Effector memory CD8-positive, alpha-beta T cell (primary cell): ENCODE data around the gene BCL6B.

Experiments
- ATAC-seq: fragments of 150-1000 bp; cut with Tn5 transposase; replicated peaks from 2 replicates; pipeline ENCODE4 v1.10.0; 2021; ENCODE audit warnings: mild to moderate bottlenecking, moderate library complexity
- DNase-seq, 3 experiments: peaks; one replicate each; pipeline ENCODE4 v3.0.0; 2021
- H3K27ac Mint-ChIP-seq, 2 donors: one replicate each; pipeline ENCODE4 v1.8.0; 2022; ENCODE audit warnings: mild to moderate bottlenecking in 2 of 2, mixed read lengths in 2 of 2, moderate library complexity in 2 of 2
- H3K27me3 Mint-ChIP-seq, 2 donors: one replicate each; pipeline ENCODE4 v1.8.0; 2022; ENCODE audit warnings: mixed read lengths in 2 of 2
- H3K36me3 Mint-ChIP-seq: one replicate; pipeline ENCODE4 v1.8.0; 2022; ENCODE audit warnings: mild to moderate bottlenecking, moderate library complexity, mixed read lengths; ENCODE audit not compliant: insufficient read depth
- H3K4me1 Mint-ChIP-seq, 2 donors: one replicate each; pipeline ENCODE4 v1.8.0; 2022; ENCODE audit warnings: low read depth in 2 of 2, mixed read lengths in 2 of 2
- H3K4me3 Mint-ChIP-seq, 2 donors: one replicate each; pipeline ENCODE4 v1.8.0; 2022; ENCODE audit warnings: mild to moderate bottlenecking in 2 of 2, mixed read lengths in 2 of 2, moderate library complexity in 2 of 2
- H3K9me3 Mint-ChIP-seq, 2 donors: one replicate each; pipeline ENCODE4 v1.8.0; 2022; ENCODE audit warnings: mixed read lengths in 2 of 2

BCL6B gene

DNA sequence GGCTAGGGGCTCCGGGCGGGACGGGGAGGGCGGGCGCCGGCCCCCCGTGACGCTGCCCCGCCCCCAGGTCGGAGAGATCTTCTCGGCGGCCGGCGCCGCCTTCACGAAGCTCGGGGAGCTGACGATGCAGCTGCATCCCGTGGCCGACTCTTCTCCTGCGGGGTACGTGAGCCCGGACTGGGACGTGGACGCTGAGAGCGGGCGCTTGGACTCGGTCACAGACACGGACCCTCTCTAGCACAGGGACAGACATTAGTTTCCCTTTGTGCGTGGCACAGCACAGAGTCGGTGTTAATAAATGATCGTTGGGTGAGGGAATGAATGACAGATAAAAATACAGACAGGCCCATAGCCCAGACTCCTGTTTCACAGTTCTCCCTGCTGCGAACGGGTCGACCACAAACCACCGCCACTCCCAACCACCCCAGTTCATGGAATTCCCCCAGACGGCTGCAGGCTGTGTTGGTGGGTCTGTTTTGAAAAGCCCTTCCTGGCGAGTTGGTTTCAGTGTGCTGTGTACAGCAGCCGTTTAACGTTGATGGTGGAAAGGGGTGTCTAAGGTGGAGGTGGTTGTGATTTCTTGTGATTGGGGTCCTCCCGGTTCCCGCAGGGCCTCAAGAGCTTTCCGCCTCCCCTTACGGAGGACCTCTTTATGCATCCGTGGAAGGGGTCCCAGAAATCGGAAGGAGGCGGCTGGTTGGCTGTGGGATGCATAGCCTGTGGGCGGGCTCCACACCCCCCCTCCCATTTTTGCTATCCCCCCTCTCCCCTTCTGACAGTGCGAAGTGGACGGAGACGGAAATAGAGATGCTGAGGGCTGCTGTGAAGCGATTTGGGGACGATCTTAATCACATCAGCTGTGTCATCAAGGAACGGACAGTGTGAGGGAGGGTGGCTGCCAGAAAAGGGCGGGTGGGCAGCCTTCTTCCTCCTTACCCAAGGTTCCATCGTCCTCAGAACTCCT, 7.6 kb upstream of the BCL6B start:
- Mint-ChIP-seq H3K36me3 (peaks cover 61% of the 10 kb centered on the region), H3K27me3 (no peaks in the 10 kb centered on the region), H3K4me3 (peak overlapping the region; percentile 86 to 97), H3K9me3 (no peaks in the 10 kb centered on the region), H3K4me1 (peaks cover 55 to 65% of the 10 kb centered on the region in 2 donors), H3K27ac (peak overlapping the region; percentile 97 to 100)
- ATAC-seq (peak; percentile 59), DNase-seq (peak; percentile 77 to 80 (median 79))

DNA sequence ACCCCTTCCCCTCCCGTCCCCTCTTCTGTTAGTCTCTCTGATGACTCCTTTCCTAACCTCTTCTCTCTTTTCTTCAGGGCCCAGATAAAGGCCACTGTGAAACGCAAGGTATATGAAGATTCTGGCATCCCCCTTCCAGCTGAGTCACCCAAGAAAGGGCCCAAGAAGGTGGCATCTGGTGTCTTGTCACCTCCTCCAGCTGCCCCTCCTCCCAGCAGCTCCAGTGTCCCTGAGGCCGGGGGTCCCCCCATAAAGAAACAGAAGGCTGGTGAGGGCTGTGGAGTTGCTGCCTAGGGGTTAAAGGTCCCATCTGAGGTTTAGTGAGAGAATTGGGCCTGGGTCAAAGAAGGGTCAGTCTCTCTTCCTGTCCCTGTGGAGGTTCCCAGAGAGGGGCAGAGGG, 6.4 kb upstream of the BCL6B start:
- H3K27ac Mint-ChIP-seq, result peak overlapping the region; percentile 97 to 100
- DNase-seq, result no peak
- H3K27me3 Mint-ChIP-seq, result no peaks in the 10 kb centered on the region
- peak overlapping the region; percentile 86 to 97 for H3K4me3 Mint-ChIP-seq
- no peak for ATAC-seq
- H3K36me3 Mint-ChIP-seq, result peaks cover 60% of the 10 kb centered on the region
- peaks cover 54 to 63% of the 10 kb centered on the region in 2 donors for H3K4me1 Mint-ChIP-seq
- H3K9me3 Mint-ChIP-seq, result no peaks in the 10 kb centered on the region

DNA sequence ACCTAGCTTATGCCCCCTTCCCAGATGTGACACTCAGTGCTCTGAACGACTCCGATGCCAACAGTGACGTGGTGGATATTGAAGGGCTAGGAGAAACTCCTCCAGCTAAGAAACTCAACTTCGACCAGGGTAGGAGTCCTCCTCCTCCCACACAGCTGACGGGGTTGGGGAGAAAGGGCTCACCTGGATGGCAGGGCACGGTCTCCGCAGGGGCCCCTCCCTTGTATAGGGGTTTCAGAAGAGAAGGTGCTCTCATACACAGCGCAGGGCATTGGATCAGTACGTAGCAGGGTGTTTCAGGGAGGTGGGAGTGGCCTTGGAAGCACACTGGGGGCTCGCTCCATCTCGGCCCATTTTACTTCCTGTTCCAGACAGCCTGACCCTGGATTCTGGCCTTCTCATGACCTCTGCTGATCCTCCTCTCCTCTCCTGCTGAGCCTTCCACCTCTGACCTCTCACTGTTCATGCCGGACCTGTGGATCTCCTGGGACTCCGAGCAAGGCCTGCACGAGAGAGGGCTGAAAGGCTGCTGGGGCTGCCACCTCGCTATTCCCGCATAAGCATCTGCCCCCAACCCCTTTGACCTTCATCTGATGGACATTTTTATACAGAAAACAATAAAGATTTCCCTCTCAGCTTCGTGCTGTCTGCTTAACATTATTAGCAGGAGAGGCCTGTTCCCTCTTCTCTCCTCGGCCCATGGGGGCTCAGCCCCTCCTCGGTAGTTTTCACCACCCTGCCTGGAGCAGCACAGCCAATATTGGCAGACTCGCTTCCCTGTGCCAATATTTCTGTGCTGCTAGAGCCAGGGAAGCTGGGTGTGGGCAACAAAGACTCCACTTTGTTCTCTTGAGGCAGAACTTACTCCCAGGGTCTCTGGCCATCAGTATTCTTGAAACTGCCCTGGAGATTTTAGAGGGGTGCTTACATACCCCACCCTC, 5.7 kb upstream of the BCL6B start:
- Mint-ChIP-seq H3K36me3 (peaks cover 57% of the 10 kb centered on the region), H3K4me1 (peaks cover 55 to 63% of the 10 kb centered on the region in 2 donors), H3K27ac (peak overlapping the region; percentile 97 to 100), H3K27me3 (no peaks in the 10 kb centered on the region), H3K9me3 (no peaks in the 10 kb centered on the region), H3K4me3 (peak overlapping the region; percentile 59 to 97)
- DNase-seq, result no peak
- no peak for ATAC-seq

DNA sequence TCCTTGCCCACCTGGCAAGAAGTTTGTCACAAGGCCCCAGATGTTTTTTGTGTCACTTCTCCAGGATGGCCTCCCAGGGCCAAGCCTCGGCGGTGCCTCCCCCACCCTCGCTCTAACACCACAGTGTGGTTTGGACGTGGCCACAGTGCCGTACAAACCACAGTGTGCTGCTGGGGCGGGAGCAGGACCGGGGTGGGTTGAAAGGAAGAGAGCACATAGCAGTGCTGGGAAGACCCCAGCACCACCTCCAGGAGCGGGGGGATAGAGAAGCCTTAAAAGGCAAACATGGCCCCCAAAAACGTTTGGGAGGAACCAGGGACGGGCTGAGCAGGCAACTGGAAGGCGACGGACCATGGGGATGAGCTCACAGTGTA, 5.0 kb upstream of the BCL6B start:
- Mint-ChIP-seq H3K27ac (peak overlapping the region; percentile 82 to 100), H3K36me3 (peaks cover 50% of the 10 kb centered on the region), H3K27me3 (no peaks in the 10 kb centered on the region), H3K4me1 (peaks cover 58 to 67% of the 10 kb centered on the region in 2 donors), H3K4me3 (peak overlapping the region; percentile 56 to 59), H3K9me3 (no peaks in the 10 kb centered on the region)
- DNase-seq (no peak), ATAC-seq (no peak)

DNA sequence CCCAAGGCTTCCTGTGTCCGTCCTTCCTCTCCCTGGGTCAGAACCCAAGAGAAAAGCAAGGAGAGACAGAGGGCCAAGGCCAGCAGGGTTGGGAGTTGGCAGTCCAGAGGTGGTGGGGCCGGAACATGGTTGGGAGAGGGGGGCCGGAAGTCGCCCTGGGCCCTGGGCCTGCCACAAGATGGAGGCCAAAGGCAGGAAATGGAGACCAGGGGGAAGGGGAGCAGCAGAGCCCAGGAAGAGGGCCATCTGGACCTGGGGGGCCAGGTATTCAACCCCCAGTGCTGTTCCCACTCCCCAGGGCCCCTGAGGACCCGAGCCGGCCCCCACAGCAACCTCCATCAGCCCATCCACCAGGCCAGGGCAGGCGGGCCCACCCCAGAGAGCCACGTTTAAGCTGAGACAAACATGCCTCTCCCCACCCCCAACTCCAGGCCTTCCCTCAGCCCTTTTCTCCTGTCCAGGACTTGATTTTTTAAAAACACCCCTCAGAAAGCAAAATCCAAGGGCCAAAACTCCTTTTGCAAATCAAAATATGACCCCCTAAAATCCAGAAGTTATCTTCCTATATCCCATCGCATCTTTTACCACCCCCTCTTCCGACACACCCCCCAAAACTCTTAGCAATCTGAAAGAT, 4.4 kb upstream of the BCL6B start:
- DNase-seq (no peak), ATAC-seq (no peak)
- peaks cover 59 to 67% of the 10 kb centered on the region in 2 donors for H3K4me1 Mint-ChIP-seq
- H3K27ac Mint-ChIP-seq, result no peak overlapping the region
- H3K36me3 Mint-ChIP-seq, result peaks cover 46% of the 10 kb centered on the region
- H3K27me3 Mint-ChIP-seq, result no peaks in the 10 kb centered on the region
- no peaks in the 10 kb centered on the region for H3K9me3 Mint-ChIP-seq
- peak overlapping the region in 1 of 2 donors; percentile 56 for H3K4me3 Mint-ChIP-seq

DNA sequence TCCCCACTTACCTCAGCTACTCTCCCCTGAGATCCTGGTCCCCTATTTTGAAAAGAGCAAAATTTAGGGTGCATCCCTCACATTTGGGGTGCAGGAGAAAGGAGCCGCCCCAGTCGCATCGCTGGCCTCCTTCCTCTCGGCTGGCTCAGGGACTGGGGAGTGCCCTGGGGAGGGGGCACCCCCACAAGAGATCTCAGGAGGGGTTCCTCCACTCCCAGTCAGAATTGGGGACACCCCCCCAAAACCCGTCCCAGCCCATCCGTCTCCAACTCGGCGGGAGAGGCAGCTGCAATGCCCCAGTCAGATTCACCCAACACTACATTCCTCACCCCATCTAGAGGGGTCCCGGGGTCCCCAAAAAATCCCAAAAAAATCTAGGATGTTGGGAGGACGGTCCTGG, 3.5 kb upstream of the BCL6B start:
- H3K36me3 Mint-ChIP-seq, result peaks cover 43% of the 10 kb centered on the region
- no peaks in the 10 kb centered on the region for H3K27me3 Mint-ChIP-seq
- no peak overlapping the region for H3K4me3 Mint-ChIP-seq
- no peaks in the 10 kb centered on the region for H3K9me3 Mint-ChIP-seq
- no peak for DNase-seq
- ATAC-seq, result no peak
- H3K4me1 Mint-ChIP-seq, result peaks cover 59 to 62% of the 10 kb centered on the region in 2 donors
- no peak overlapping the region for H3K27ac Mint-ChIP-seq

DNA sequence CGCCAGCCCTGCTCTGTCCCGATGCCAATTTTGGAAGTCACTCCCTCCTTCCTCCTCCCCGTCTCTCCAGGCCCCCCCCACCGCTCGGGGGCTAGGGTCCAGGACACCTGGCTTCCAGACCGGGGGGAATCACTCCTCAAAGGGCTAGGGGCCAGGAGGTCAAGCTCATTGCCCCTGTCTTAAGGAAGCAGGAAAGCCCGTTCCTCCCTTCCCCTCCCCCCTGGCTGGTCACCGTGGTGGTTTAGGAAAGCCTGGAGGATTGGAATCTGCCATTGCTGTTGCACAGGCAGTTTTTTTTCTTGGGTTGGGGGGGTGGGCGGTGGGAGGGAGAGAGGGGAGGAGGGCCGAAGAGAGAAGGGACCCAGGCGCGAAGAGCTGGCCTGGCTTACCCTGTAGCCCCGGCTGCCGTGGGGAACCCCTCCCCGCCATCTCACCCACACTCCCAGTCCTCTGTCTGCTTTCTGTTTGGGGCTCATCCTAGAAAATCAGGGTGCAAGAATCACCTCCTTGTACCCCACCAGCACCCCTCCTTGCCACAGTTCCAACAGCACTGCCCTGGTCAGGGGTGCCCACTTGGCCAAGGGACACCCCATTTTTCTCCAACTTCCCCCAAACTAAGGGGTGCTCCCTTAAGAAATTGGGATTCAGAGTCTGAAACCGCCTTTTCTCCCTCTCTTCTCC, 2.9 kb upstream of the BCL6B start:
- peaks cover 61 to 62% of the 10 kb centered on the region in 2 donors for H3K4me1 Mint-ChIP-seq
- H3K36me3 Mint-ChIP-seq, result peaks cover 37% of the 10 kb centered on the region
- no peak for DNase-seq
- no peaks in the 10 kb centered on the region for H3K9me3 Mint-ChIP-seq
- no peak overlapping the region for H3K27ac Mint-ChIP-seq
- H3K4me3 Mint-ChIP-seq, result no peak overlapping the region
- H3K27me3 Mint-ChIP-seq, result no peaks in the 10 kb centered on the region
- ATAC-seq, result no peak

DNA sequence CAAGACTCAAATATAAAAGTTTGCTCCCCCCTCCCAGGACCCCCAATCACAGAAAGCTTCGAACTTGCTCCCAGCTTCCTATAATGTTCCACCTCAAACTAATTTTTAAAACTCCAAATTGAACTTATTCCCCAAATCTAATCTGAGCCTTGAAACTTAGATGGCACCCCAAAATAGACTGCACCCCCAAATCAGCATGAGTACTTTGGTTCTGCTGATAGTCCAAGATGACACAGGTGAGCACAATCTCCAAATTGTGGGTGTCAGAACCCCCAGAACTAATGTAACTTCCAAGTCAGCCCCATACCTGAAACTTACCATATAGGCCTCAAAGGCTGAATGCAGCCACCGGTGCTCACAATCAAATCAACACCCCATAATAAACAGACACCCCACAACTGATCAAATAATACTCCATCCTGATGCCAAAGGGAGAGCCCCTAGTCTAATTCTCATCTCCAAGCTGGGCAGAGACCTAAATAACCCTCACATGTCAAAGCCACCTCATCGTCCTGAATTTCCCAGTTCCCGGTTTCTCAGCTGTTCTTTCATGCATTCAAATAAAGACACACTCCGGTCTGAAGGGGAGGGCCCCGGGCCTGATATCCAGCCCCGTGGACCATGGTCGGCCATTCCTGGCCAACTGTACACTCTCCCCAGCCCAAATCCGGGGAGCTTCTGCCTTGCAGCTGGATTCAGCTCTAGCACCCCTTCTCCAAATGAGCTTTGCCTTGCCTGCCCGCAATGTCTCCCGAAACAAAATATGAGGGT, 1.8 kb upstream of the BCL6B start:
- DNase-seq (no peak), ATAC-seq (no peak)
- H3K4me3 Mint-ChIP-seq, result peak overlapping the region in 1 of 2 donors; percentile 83
- H3K9me3 Mint-ChIP-seq, result no peaks in the 10 kb centered on the region
- peak overlapping the region; percentile 89 to 92 for H3K27ac Mint-ChIP-seq
- peaks cover 27% of the 10 kb centered on the region for H3K36me3 Mint-ChIP-seq
- H3K27me3 Mint-ChIP-seq, result no peaks in the 10 kb centered on the region
- peaks cover 52 to 53% of the 10 kb centered on the region in 2 donors for H3K4me1 Mint-ChIP-seq

DNA sequence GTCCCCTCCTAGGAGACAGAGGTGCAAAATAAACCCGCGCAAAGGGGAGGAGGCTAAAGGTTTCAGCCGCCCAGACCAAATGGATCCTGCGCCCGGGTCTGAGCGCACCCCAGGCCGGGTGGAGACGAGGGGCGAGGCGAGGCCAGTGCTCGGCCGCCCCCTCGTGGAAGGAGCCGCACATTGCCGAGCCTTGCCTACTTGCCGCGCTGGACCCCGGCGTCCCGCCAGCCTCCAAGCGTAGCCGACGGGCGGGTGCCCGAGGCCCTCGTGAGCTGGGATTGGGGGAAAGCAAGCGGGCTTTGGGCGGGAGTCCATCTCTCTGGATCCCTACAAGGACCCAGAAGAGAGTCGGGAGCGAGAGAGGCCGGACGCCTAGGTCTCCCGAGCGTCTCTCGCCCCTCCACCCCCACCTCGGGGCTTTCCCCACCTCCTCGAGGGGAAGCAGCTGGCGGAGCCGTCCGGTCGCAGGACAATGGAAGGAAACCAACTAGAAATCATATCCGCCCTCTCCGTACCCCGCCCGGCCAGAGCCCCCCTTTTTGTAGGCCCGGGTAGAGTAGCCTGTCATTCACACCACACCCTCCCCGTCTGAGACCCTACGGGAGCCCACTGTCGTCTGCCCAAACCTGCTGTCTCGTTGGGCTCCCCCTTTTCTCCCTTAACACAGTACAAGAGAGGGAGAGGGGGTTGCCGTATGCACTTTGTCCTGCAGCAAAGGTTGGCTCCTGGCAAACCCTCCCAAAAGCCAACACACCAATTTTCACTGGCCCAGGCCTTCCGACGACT, 664 bp upstream of the BCL6B start:
- no peaks in the 10 kb centered on the region for H3K27me3 Mint-ChIP-seq
- peak; percentile 63 for ATAC-seq
- H3K27ac Mint-ChIP-seq, result peak overlapping the region; percentile 89 to 92
- no peaks in the 10 kb centered on the region for H3K9me3 Mint-ChIP-seq
- peak; percentile 72 to 81 (median 80) for DNase-seq
- H3K4me1 Mint-ChIP-seq, result peaks cover 43 to 48% of the 10 kb centered on the region in 2 donors
- peak overlapping the region; percentile 72 to 83 for H3K4me3 Mint-ChIP-seq
- H3K36me3 Mint-ChIP-seq, result peaks cover 28% of the 10 kb centered on the region

DNA sequence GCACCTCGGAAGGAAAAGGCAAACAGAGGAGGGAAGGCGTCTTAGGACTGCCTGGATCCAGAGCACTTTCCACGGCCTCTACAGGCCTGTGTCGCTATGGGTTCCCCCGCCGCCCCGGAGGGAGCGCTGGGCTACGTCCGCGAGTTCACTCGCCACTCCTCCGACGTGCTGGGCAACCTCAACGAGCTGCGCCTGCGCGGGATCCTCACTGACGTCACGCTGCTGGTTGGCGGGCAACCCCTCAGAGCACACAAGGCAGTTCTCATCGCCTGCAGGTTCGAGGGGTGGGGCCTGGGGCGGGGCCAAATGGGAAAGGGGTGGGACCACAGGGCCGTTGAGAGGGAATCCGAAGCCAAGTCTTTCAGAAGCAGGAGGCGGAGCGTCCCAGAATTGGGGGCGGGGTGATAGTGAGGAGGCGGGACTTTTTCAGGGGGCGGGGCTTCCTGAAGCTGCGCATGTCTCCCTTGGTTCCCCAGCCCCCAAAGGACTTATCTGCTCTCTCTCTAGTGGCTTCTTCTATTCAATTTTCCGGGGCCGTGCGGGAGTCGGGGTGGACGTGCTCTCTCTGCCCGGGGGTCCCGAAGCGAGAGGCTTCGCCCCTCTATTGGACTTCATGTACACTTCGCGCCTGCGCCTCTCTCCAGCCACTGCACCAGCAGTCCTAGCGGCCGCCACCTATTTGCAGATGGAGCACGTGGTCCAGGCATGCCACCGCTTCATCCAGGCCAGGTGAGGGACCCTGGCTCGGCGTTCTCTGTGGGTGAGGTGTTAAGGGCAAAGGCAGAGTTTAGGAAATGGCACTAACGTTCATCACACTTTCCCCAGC, 939 bp downstream of the BCL6B start:
- ATAC-seq, result peak; percentile 78
- peak overlapping the region; percentile 72 to 83 for H3K4me3 Mint-ChIP-seq
- H3K4me1 Mint-ChIP-seq, result peaks cover 32 to 37% of the 10 kb centered on the region in 2 donors
- H3K27ac Mint-ChIP-seq, result peak overlapping the region; percentile 89 to 92
- no peaks in the 10 kb centered on the region for H3K9me3 Mint-ChIP-seq
- DNase-seq, result peak; percentile 96 to 98 (median 98)
- no peaks in the 10 kb centered on the region for H3K27me3 Mint-ChIP-seq
- peaks cover 22% of the 10 kb centered on the region for H3K36me3 Mint-ChIP-seq

DNA sequence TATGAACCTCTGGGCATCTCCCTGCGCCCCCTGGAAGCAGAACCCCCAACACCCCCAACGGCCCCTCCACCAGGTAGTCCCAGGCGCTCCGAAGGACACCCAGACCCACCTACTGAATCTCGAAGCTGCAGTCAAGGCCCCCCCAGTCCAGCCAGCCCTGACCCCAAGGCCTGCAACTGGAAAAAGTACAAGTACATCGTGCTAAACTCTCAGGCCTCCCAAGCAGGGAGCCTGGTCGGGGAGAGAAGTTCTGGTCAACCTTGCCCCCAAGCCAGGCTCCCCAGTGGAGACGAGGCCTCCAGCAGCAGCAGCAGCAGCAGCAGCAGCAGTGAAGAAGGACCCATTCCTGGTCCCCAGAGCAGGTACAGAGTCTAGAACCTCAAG, 1.5 kb downstream of the BCL6B start:
- Mint-ChIP-seq H3K4me3 (peak overlapping the region in 1 of 2 donors; percentile 31), H3K9me3 (no peaks in the 10 kb centered on the region), H3K4me1 (peaks cover 35 to 43% of the 10 kb centered on the region in 2 donors), H3K27me3 (no peaks in the 10 kb centered on the region), H3K36me3 (peaks cover 19% of the 10 kb centered on the region), H3K27ac (peak overlapping the region; percentile 52 to 92)
- ATAC-seq, result no peak
- DNase-seq, result no peak
